ENCODE data around the gene LY6G6D.

Gene LY6G6D

DNA sequence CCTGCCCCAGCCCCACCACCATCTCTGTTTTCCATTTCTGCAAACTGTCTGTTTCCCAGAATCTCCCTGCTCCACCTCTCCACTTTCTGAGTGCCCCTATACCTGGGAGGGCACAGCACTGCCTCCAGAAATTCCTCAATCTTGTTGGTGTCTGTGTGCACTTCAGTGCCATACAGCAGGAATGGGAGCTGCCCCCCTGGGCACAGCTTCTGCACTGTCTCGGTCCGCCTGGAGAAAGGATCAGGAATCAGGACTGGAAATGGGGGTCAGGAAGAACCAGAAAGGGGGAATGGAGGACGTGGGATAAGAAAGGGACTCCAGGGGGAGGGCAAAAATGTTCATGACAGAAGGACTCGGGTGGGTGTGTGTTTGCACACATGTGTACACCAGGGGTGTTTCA lies 18.6 kb downstream of the LY6G6D start:
- Histone ChIP-seq H3K4ac (ENCODE audit: low read depth, low read length) (no peak overlapping the region), H4K5ac (ENCODE audit: low read length) (no peak overlapping the region), H3K18ac (ENCODE audit: low read length) (no peak overlapping the region), H3K4me1 (ENCODE audit: control insufficient read depth, low read depth, low read length) (peaks cover 20% of the 10 kb centered on the region), H2BK15ac (replicated peaks; ENCODE audit: low read depth) (no peak overlapping the region), H3K4me2 (ENCODE audit: low read length) (no peak overlapping the region), H3K79me1 (ENCODE audit: low read length) (peaks cover 13% of the 10 kb centered on the region), H3K56ac (ENCODE audit: low read length) (peak overlapping the region; percentile 99), H3K79me2 (ENCODE audit: control insufficient read depth, insufficient read depth, low read length) (peaks cover 29% of the 10 kb centered on the region), H3K4me3 (ENCODE audit: low read length) (no peak overlapping the region), H2AK5ac (ENCODE audit: low read length) (peak overlapping the region; percentile 80), H2BK120ac (ENCODE audit: low read depth, low read length) (no peak overlapping the region), H2BK5ac (ENCODE audit: low read length) (no peak overlapping the region), H3K27me3 (ENCODE audit: insufficient read depth, low read length, poor library complexity) (no peaks in the 10 kb centered on the region), H4K8ac (ENCODE audit: low read depth, low read length) (no peak overlapping the region), H3K27ac (ENCODE audit: low read depth, low read length) (no peak overlapping the region), H3K36me3 (ENCODE audit: control insufficient read depth, insufficient read depth, low read length) (peaks cover 16% of the 10 kb centered on the region), H3K23ac (ENCODE audit: low read length) (no peak overlapping the region), H3K9ac (ENCODE audit: low read length) (peak overlapping the region; percentile 100)
- DNase-seq = no peak
- WGBS (ENCODE audit: extremely low coverage, insufficient coverage, low lambda C conversion rate) = no CpG with 5 or more reads among the region's 4 CpGs

- WGBS (ENCODE audit: extremely low coverage, insufficient coverage, low lambda C conversion rate) = no CpG with 5 or more reads among the region's 2 CpGs
- no peak overlapping the region for H2BK15ac ChIP-seq (replicated peaks; ENCODE audit: low read depth)
- H3K4ac ChIP-seq (ENCODE audit: low read depth, low read length) = no peak overlapping the region
Measured at GRCh38 chr6:31734247-31734820, 19.2 kb downstream of the LY6G6D start.

DNA sequence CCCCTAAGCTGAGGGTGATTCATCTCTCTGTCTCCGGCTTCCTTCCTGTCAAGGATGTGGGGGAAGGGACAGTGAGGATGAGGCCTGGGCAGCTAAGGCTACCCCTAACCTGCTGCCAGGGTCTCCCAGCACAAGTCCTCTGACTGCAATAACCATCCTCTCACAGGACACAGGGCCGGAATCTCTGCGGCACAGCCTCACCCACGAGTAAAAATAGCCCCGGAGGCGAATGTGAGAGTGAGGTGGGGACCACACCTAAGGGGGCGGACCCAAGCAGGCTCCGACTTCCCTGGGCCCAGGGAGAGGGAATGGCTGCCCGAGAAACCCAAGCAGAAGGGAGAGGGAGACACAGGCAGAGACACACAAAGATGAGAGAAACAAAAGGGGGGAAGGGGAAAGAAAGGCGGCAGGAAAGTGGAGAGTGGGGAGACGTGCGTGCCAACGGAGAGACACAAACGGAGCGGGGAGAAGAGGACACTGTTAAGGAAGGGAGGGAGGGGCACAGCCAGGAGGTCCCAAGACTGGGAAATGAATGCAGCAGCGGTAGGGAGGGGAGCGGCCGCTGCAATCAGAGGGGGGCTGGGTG lies 19.8 kb downstream of the LY6G6D start:
- Histone ChIP-seq H2AK5ac (ENCODE audit: low read length) (no peak overlapping the region), H3K27ac (ENCODE audit: low read depth, low read length) (peak overlapping the region; percentile 85), H3K4me1 (ENCODE audit: control insufficient read depth, low read depth, low read length) (peaks cover 22% of the 10 kb centered on the region), H3K4me2 (ENCODE audit: low read length) (peak overlapping the region; percentile 93), H4K8ac (ENCODE audit: low read depth, low read length) (no peak overlapping the region), H2BK15ac (replicated peaks; ENCODE audit: low read depth) (no peak overlapping the region), H2BK120ac (ENCODE audit: low read depth, low read length) (no peak overlapping the region), H3K56ac (ENCODE audit: low read length) (peak overlapping the region; percentile 99), H4K5ac (ENCODE audit: low read length) (no peak overlapping the region), H3K4me3 (ENCODE audit: low read length) (peak overlapping the region; percentile 99), H3K23ac (ENCODE audit: low read length) (peak overlapping the region; percentile 83), H3K79me2 (ENCODE audit: control insufficient read depth, insufficient read depth, low read length) (peaks cover 28% of the 10 kb centered on the region), H3K36me3 (ENCODE audit: control insufficient read depth, insufficient read depth, low read length) (peaks cover 16% of the 10 kb centered on the region), H3K18ac (ENCODE audit: low read length) (peak overlapping the region; percentile 40), H2BK5ac (ENCODE audit: low read length) (peak overlapping the region; percentile 78), H3K9ac (ENCODE audit: low read length) (peak overlapping the region; percentile 100), H3K27me3 (ENCODE audit: insufficient read depth, low read length, poor library complexity) (no peaks in the 10 kb centered on the region), H3K79me1 (ENCODE audit: low read length) (peaks cover 11% of the 10 kb centered on the region), H3K4ac (ENCODE audit: low read depth, low read length) (peak overlapping the region; percentile 1)
- peak; percentile 96 for DNase-seq
- no CpG with 5 or more reads among the region's 18 CpGs for WGBS (ENCODE audit: extremely low coverage, insufficient coverage, low lambda C conversion rate)

More at GRCh38 chr6:31734247-31734820, 19.2 kb downstream of the LY6G6D start:
- peak overlapping the region; percentile 80 for H2AK5ac ChIP-seq (ENCODE audit: low read length)
- H3K56ac ChIP-seq (ENCODE audit: low read length) = peak overlapping the region; percentile 99
- peak overlapping the region; percentile 18 for H3K27ac ChIP-seq (ENCODE audit: low read depth, low read length)
- peak overlapping the region; percentile 6 for H2BK5ac ChIP-seq (ENCODE audit: low read length)
- H2BK120ac ChIP-seq (ENCODE audit: low read depth, low read length) = no peak overlapping the region
- peak overlapping the region; percentile 8 for H3K18ac ChIP-seq (ENCODE audit: low read length)
- no peak overlapping the region for H4K5ac ChIP-seq (ENCODE audit: low read length)
- no peak overlapping the region for H3K23ac ChIP-seq (ENCODE audit: low read length)
- no peak for DNase-seq
- H3K4me2 ChIP-seq (ENCODE audit: low read length) = peak overlapping the region; percentile 93
- peak overlapping the region; percentile 3 for H3K4me3 ChIP-seq (ENCODE audit: low read length)
- H4K8ac ChIP-seq (ENCODE audit: low read depth, low read length) = no peak overlapping the region
- peaks cover 22% of the 10 kb centered on the region for H3K4me1 ChIP-seq (ENCODE audit: control insufficient read depth, low read depth, low read length)
- H3K79me1 ChIP-seq (ENCODE audit: low read length) = peaks cover 11% of the 10 kb centered on the region
- H3K79me2 ChIP-seq (ENCODE audit: control insufficient read depth, insufficient read depth, low read length) = peaks cover 28% of the 10 kb centered on the region
- peak overlapping the region; percentile 100 for H3K9ac ChIP-seq (ENCODE audit: low read length)
- no peaks in the 10 kb centered on the region for H3K27me3 ChIP-seq (ENCODE audit: insufficient read depth, low read length, poor library complexity)
- H3K36me3 ChIP-seq (ENCODE audit: control insufficient read depth, insufficient read depth, low read length) = peaks cover 16% of the 10 kb centered on the region

GRCh38 chr6:31736021-31736767 lies 21.0 kb downstream of the LY6G6D start, which contains the start of gene CLIC1:
Gene CLIC1, minus strand, starts transcription at chr6:31736530. Its CDS starts 230 bp downstream, at chr6:31736300.
- no CpG with 5 or more reads among the region's 24 CpGs for WGBS (ENCODE audit: extremely low coverage, insufficient coverage, low lambda C conversion rate)
- peak; percentile 94 for DNase-seq
- Histone ChIP-seq H3K79me2 (ENCODE audit: control insufficient read depth, insufficient read depth, low read length) (peaks cover 28% of the 10 kb centered on the region), H4K8ac (ENCODE audit: low read depth, low read length) (no peak within 1 kb of the TSS), H3K18ac (ENCODE audit: low read length) (peak within 1 kb of the TSS; percentile 54), H3K4me2 (ENCODE audit: low read length) (peak within 1 kb of the TSS; percentile 93), H2AK5ac (ENCODE audit: low read length) (peak within 1 kb of the TSS; percentile 88), H4K5ac (ENCODE audit: low read length) (no peak within 1 kb of the TSS), H3K79me1 (ENCODE audit: low read length) (peaks cover 11% of the 10 kb centered on the region), H3K4me1 (ENCODE audit: control insufficient read depth, low read depth, low read length) (peaks cover 25% of the 10 kb centered on the region), H2BK5ac (ENCODE audit: low read length) (peak within 1 kb of the TSS; percentile 83), H3K56ac (ENCODE audit: low read length) (peak within 1 kb of the TSS; percentile 99), H3K4ac (ENCODE audit: low read depth, low read length) (peak within 1 kb of the TSS; percentile 74), H3K36me3 (ENCODE audit: control insufficient read depth, insufficient read depth, low read length) (peaks cover 16% of the 10 kb centered on the region), H3K4me3 (ENCODE audit: low read length) (peak within 1 kb of the TSS; percentile 99), H3K27ac (ENCODE audit: low read depth, low read length) (peak within 1 kb of the TSS; percentile 85), H3K27me3 (ENCODE audit: insufficient read depth, low read length, poor library complexity) (no peaks in the 10 kb centered on the region), H3K9ac (ENCODE audit: low read length) (peak within 1 kb of the TSS; percentile 100), H3K23ac (ENCODE audit: low read length) (no peak within 1 kb of the TSS), H2BK120ac (ENCODE audit: low read depth, low read length) (no peak within 1 kb of the TSS), H2BK15ac (replicated peaks; ENCODE audit: low read depth) (no peak within 1 kb of the TSS)

DNA sequence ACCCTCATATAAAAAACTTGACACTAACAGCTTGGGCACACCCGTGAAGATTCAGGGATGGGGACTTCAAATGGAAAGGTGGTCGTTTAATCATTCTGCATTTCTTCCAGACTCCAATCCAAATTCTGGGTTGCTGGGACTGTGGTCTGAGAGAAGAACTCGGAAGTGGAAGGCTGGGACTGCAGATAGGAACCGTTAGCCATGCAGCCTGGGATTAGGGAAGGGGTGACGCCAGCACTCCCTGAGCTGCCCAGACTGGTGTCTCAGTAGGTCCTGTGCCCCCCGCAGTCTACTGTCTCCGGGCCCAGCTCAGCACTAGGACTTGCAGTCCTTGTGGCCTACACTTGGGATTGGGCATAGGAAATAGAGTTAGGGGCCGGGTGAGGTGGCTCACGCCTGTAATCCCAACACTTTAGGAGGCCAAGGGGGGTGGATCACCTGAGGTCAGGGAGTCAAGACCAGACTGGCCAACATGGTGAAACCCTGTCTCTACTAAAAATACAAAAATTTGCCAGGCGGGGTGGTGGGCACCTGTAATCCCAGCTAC lies 21.7 kb downstream of the LY6G6D start:
- no peak overlapping the region for H2BK15ac ChIP-seq (replicated peaks; ENCODE audit: low read depth)
- DNase-seq = no peak
- H2AK5ac ChIP-seq (ENCODE audit: low read length) = no peak overlapping the region
- H4K5ac ChIP-seq (ENCODE audit: low read length) = no peak overlapping the region
- peak overlapping the region; percentile 40 for H3K4ac ChIP-seq (ENCODE audit: low read depth, low read length)
- peak overlapping the region; percentile 55 for H3K27ac ChIP-seq (ENCODE audit: low read depth, low read length)
- peak overlapping the region; percentile 3 for H2BK5ac ChIP-seq (ENCODE audit: low read length)
- H2BK120ac ChIP-seq (ENCODE audit: low read depth, low read length) = no peak overlapping the region
- H3K4me3 ChIP-seq (ENCODE audit: low read length) = no peak overlapping the region
- H3K18ac ChIP-seq (ENCODE audit: low read length) = peak overlapping the region; percentile 54
- WGBS (ENCODE audit: extremely low coverage, insufficient coverage, low lambda C conversion rate) = no CpG with 5 or more reads among the region's 10 CpGs
- H3K56ac ChIP-seq (ENCODE audit: low read length) = peak overlapping the region; percentile 84
- H4K8ac ChIP-seq (ENCODE audit: low read depth, low read length) = no peak overlapping the region
- H3K79me1 ChIP-seq (ENCODE audit: low read length) = peaks cover 11% of the 10 kb centered on the region
- H3K23ac ChIP-seq (ENCODE audit: low read length) = no peak overlapping the region
- H3K36me3 ChIP-seq (ENCODE audit: control insufficient read depth, insufficient read depth, low read length) = peaks cover 13% of the 10 kb centered on the region
- peak overlapping the region; percentile 100 for H3K9ac ChIP-seq (ENCODE audit: low read length)
- peaks cover 25% of the 10 kb centered on the region for H3K4me1 ChIP-seq (ENCODE audit: control insufficient read depth, low read depth, low read length)
- peak overlapping the region; percentile 1 for H3K4me2 ChIP-seq (ENCODE audit: low read length)
- peaks cover 28% of the 10 kb centered on the region for H3K79me2 ChIP-seq (ENCODE audit: control insufficient read depth, insufficient read depth, low read length)
- H3K27me3 ChIP-seq (ENCODE audit: insufficient read depth, low read length, poor library complexity) = no peaks in the 10 kb centered on the region

Data from mesendoderm (in vitro differentiated cells).